GM18858 (cell line): ENCODE results near the gene NFATC2.
"Not testable (repeated sequence)": the region's sequence is repeated elsewhere in the genome, so short reads cannot be mapped to it uniquely, and the experiment has no call there.

ENCODE experiments used
- ATAC-seq: cut with Tn5 transposase; IDR thresholded peaks from one replicate; pipeline ENCODE4 v1.9.1; 2021; ENCODE audit not compliant: unreplicated experiment

The NFATC2 gene

DNA sequence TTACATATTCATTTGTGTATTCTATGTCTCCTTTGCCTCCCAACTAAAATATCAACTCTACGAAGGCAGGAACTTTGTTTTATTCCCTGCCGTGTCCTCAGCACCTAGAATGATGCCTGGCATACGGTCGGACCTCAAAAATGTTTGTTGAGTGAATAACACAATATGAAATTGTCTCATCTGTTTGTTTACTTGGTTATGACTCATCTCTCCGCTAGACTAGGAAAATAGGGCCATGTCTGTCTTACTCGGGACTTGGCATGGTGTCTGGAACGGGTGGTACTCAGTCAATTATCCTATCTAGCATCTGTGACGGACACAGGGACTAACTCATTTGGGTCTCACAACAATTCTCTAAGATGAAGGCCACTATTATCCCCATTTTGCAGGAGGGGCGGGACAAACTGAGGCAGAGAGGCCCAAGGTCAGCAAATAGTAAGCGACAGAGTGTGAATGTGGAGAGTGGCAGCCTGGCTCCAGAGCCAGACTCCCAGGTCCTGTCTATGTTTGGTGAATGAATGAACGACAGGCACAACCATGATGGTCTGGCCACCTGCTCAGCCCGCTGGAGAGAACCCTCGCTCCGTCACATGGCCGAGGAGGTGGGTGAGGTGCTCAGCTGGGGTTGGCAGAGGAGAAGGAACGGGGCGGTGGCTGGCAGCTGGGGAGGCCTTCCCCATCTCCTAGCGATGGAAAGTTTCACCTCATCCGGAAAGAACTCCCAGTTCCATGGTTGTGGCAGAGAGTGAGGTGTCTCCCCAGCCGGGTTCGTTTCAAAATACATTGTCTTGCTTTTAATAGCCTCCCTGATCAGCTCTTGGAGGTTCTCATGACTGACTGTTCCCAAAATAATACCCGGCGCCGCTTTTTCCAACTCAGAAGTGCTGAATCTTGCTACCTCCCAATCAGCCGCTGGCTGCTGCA is 27.6 kb upstream of the NFATC2 start:
- ATAC-seq: no peak

DNA sequence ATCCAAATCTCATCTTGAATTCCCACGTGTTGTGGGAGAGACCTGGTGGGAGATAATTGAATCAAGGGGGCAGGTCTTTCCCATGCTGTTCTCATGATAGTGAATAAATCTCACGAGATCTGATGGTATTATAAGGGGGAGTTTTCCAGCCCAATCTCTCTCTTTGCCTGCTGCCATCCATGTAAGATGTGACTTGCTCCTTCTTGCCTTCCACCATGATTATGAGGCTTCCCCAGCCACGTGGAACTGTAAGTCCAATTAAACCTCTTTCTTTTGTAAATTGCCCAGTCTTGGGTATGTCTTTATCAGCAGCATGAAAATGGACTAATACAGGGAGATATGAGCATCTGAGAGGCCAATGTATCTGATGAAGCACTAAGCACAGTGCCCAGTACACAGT is 26.0 kb upstream of the NFATC2 start:
- not testable (repeated sequence) for ATAC-seq

DNA sequence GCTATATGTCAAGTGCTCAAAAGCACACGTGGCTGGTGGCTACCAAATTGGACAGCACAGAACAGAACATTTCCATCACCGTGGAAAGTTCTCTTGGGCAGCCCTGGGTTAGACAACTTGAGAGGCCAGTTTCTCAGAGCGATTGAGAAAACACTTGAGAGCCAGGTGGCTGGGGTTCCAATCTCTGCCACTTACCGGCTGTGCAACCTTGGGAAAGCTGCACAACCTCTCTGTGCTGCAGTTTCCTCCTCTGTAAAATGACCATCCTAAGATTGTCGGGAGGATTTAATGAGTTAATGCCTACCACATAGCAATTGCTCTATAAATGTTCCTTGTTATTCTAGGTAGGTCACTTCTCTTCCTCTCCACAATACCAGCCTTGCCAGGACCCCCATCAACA is 25.1 kb upstream of the NFATC2 start:
- ATAC-seq: no peak

DNA sequence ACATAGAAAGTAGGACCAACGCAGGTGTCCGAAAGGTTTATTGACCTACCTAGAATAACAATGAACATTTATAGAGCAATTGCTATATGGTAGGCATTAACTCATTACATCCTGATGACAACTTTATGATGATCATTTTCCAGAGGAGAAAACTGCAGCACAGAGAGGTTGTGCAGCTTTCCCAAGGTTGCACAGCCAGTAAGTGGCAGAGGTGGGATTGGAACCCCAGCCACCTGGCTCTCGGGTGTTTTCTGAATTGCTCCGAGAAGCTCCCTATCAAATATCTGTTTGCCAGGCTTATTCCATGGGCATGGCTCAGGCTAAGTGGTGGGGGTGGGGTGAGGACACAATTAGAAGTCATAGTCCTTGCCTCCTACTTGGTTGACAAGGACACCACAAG is 24.1 kb upstream of the NFATC2 start:
- ATAC-seq: no peak

DNA sequence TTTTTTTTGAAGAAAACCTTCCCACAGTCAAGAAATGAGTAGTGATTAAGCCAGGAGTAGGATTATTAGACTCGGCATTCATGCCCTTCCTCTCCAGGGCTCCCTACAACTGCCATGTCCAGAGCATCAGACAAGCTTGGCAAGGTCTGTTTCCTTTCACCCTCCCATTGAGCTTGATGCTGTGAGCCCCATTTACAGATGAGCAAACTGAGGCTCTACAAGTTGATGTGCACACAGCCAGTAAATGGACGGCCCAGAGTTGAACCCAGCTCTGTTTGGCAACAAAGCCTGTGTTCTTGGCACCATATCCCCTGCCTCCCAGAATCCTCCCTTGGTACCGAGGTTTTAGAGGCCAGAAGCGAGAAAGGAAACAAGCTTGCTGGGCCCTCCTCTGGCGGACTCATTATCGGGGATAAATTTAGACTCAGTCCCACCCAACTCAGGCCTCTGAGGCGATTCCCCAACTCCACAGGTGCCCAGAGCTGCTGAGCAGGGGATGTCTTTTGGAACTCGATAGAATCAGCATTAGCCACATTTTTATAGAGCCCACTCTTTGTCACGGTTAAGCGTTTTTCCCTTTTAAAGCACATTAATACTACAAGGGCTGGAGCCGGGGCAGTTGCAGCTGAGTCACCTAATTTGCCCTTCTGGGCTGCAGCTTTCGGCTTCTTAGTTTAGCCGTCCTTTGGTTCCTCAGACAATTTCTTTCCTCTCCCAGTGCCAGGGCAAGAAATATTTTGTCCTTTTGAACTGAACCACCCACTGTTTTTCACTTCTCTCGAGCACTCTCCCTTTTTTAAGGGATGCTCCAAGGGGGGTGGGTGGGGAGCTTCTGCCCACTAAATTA is 23.0 kb upstream of the NFATC2 start:
- no peak for ATAC-seq

DNA sequence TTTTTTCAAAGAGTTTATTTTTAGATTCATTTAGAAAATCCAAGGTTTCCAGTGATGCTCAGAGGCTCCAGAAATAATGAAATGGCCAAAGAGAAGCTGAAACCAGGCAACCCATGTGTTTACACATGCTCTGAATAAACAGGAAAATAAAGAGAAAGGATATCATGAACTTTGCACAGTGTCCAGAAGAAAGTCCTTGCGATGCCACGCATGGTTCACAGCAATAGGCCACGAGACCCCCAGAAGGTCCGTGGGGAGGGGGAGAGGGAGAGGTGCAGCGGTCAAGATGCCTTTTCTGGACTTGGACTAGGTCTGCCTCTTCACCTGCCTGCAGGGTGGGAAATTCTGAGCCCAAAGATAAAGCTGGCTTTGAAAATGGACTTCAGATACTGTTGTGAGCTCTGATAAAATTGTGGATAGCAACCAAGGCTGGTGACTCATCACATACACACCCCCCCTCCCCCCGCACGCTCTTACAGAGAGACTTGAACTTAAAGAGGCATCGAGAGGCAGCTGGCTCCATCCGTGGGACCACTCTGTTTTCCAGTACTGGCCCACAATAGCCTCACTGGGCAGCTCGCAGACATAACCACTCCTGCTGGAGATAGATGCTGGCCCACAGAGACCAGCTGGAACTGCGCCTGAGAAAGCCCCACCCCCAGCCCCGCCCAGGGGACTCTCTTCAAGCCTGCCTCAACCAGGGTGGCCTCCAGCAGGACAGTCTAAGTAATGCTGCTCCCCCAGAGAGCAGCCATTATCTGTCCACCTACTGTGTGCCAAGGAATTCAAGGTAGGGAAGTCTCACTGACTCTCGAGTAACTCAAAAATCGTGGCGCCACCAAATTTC is 21.2 kb upstream of the NFATC2 start:
- no peak for ATAC-seq

DNA sequence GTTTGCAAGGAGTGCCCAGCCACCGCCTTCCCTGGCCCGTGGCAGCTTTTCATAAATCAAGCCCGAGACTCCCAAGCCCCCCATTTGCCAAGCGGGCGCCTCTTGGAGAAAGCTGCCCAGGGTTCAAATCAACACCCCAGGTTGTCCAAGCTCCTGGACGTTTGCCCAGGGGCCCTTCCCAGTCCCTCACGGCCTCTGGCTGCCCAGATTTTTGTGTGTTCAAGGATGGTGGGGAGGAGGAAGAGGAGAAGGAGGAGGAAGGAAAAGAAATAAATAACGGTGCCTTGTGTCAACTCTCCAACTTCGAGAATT is 20.6 kb upstream of the NFATC2 start:
- no peak for ATAC-seq

DNA sequence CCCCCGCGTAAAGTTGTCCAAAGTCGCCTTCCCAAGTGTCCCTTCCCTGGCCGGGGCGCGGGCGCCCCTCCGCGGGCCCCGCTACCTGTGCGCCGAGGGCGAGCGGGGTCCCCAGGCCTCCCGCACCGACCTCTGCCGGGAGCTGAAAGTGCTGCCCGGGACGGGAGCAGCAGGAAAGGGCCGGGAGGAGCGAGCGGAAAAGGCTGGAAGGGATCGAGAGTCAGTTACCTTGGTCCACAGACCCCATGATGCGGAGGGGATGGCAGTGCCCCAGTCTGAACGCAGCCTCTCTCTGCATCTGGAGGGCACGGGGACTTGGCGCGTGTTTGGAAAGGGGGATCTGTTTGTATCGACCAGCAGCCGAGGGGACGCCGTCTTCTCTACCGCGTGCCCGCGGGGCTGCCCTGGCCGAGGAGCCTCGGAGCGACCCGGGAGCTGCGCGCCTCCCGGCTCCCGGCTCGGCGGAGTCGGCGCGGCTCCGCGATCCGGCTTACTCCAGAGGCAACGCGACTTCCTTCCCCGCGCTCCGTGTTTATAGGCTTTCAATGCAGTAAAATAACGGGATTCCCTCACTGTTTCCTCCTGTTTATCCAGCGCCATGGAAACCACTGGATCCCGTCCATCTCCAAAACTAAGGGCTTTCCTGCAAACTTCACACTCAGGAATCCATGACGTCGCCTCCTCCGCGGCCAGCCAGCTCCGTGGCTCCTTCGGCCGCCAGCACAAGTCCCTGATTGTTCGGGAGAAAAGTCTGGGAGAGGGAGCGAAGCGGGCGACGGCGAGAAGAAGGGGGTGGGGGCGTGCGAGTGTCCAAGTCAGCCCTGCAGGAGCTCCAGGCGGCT is 20.0 kb upstream of the NFATC2 start:
- ATAC-seq: no peak

DNA sequence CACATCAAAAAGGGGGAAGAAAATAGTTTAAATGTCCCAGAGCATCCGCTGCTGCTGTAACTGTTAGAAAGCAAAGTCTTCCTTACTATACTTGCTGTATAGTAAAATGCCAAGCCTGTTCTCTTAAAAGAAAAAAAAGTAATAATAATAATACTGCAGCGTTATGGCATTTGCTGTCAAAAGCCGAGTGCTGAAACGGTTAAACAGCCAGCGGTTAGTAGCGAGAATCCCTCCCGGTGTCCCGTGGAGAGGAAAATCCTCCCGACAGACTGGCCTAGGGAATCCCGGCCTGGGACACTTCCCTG is 19.5 kb upstream of the NFATC2 start:
- ATAC-seq: no peak

DNA sequence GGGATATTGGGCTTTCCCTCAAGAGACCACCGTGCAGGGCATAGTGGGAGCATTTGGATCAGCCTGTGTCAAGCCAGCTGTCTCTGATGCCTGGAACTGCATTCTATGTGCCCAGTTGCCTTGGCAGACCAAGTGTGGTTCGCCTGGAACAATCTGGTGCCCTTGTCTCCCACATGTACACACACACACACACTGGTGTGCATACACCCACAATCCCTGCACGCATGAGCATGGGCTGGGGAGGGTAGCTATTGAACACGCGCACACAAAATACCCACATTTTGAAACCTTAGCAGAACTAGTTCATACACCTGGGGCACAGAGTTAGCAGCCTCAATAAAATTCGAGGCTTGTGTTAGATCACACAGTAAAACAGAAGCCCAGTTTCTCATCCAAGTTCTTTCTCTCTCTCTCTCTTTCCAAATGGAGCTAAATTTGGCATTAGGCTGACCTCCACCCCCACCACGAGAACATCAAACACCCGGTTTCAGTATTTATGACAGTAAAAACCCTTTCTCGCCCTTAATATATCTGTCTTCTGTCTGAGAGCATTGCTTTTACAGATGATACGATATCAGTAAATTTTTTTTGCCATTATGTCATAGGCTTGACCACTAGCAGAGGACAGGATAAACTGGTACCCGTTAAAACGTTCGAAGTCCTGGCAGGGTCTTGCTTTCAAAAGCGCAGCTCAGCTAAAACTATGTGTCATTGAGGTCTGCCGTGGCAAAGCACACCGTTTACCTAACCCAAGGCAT is 18.2 kb upstream of the NFATC2 start:
- no peak for ATAC-seq

DNA sequence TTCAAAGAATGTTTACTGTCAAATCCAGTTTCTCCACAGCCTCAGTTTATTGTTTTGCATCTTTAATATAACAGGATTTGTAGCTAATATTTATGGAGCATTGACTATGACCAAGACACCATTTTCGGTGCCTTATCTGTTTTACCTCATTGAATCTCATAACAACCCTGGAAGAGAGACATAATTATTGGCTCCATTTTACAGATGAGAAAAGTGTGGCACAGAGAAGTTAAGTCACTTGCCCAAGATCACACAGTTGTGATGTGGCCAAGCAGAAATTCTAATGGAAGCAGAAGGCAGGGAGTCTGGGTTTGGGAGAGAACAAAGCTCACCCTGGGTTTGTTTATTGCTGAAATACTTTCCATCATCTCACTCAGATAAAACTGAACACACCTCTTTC is 17.5 kb upstream of the NFATC2 start:
- ATAC-seq: no peak

DNA sequence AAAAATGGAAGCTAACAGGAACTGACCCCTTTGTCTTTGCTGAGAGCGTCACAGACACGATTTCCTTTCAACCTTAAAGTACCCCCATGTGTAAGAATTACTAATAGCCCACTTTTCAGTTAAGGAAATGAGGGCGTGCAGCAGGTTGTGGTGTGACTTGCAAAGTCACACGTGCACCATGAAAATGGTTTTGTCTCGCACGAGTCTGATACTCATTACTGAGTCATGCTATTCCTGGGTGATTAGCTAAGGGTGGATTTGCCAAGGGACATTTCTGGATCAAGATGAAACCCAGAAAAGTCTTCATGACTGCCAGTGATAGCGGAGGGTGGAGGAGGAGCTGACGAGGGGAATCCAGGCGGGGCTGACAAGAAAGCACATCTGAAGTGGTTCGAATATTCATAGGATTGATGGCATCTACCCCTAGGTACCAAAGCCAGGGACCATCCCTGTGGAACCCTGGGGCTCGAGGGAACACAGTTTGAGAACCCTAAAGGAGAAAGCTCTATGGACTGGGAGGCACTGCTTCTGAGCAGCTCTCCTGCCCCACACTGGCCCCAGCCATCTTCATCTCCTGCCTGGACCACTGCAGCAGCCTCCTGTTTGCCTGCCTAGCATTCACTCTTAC is 12.1 kb upstream of the NFATC2 start:
- ATAC-seq: no peak

DNA sequence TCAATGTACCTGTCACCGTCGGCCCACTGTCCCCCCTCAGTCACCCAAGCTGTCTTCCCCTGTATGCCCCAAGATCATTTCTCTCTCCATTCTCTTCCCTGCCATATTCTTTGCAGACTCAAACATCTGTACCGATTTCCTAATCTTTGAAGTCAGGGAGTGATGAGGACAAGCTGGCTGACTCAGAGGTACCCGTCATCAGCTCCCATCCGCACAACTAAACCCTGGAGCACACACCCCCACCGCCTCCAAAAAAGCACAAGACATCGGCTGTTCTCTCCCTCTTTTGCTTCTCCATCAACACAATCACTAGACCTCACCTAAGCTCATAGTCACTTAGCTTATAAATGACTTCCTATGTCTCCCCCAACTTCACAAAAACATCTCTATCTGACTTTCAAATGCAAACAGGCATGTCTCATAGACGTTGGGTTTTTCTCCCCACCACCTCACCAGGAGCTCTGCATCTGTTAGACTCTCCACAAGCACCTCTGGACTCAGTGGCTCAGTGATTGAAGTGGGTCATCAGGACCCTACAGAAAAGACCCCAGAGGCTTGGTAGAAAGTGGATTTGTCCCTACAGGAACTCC is 11.5 kb upstream of the NFATC2 start:
- ATAC-seq: no peak

DNA sequence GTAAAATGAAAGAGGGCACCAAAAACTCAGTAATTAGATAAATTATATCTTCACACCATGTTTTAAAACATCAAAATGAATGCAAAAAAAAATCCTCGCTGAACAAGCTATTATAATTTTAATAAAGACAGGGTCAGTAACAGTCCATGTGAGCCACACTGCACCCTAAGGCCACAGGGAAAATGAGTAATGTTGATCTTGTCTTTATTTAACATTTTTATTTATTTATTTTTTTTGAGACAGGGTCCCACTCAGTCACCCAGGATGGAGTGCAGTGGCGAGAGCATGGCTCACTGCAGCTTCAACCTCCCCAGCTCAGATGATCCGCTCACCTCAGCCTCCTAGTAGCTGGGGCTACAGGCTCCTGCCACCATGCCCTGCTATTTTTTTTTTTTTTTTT is 8.7 kb upstream of the NFATC2 start:
- no peak for ATAC-seq

DNA sequence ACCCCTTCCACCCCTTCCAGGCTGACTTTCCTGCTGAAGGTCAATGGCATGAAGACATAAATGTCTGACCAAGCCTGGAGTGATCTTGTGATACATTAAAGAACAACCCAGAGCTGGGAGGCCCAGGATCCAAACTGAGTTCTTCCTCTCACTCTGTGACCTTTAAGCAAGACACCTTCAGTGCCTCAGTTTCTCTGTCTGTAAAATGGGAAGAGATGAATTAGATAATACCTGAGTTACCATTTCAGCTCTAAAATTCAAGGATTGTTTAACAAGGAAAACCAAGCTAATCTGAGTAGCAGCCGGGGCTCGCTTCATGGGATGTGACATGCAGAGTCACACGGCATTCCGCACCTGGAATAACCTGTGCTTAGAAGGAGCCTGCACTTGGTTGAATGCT is 7.0 kb upstream of the NFATC2 start:
- ATAC-seq: no peak

DNA sequence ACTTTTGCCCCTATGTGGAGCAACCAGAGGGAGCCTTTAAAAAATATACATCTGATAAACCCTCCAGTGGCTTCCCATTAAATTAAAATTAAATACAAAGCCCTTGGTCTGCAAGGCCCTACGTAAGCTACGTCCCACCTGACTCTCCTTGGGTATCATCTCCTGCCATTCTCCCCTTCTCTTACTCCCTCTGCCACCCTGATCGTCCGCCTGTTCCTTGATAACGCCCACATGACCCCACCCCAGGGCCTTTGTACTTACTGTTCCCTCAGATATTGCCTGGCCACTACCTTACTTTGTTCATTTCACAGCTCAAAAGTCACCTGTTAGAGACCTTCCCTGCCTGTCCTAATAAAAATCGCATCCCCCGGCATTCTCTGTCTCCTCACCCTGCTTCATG is 5.4 kb upstream of the NFATC2 start:
- ATAC-seq: no peak

DNA sequence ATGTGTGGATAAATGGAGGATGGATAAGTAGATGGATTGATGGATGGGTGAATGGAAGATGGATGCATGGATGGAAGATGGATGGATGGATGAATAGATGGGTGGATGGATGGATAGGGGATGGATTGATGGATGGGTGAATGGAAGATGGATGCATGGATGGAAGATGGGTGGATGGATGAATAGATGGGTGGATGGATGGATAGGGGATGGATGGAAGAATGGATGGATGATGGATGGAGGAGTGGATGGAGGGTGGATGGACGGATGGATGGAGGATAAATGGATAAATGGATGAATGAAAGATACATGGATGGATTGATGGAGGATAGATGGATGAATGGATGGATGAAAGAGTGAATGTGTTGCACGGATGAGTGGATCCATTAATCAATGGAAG is 3.0 kb upstream of the NFATC2 start:
- no peak for ATAC-seq

DNA sequence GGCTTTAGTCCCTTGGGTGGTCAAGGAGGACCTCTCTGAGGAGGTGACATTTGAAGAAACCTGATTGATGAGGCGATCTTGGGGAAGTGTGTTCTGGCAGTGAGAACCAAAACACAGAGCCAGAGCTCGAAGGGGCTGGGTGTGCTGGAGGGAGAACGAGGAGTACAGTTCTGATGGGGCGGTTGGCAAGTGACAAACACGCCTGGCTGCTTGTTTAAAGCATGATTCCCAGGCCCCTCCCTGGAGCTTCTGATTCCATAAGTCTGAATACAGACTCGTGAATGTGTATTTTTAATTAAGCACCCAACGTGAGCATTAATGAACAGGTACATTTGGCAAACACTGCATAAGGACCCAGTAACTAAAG is 886 bp upstream of the NFATC2 start:
- ATAC-seq: no peak

DNA sequence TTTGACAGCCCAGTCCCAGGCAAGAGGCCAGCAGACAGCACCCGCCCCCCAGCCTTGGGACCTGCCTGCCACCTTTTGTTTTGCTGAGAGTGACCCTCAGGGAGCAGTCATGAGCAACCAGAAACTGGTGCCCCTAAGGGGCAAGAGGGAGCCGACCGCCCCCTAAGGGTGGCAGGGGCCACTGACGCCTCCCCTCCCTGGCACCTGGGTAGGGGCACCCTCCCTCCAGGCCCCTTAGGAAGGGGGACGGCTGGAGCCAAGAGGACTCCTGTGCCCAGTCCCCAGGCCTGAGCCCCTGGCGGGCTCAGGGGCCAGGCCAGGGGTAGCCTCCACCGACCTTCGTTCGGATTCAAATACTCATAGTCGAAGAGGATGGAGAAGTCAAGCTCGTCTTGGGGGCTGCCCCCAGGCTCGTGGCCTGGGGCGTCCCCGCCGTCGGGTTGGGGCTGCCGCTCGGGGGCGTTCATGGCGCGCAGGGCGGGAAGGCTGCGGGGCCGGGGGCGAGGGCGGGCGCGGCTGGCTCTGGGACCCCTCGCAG is 417 bp downstream of the NFATC2 start:
- ATAC-seq: no peak
